ENCODE results near the gene PPA1. TPM values are rescaled to one million over a fixed set of nuclear protein-coding genes. Genes with fewer than 3 reads are reported as not detected.
"Not testable (repeated sequence)": the region's sequence is repeated elsewhere in the genome, so short reads cannot be mapped to it uniquely, and the experiment has no call there.

Gene PPA1
- total RNA-seq, 1 donor from 2014 or later, result 56.3 TPM

GRCh38 chr10:70223728-70224127, 9.5 kb downstream of the PPA1 start:
- no peaks in the 10 kb centered on the region for H3K36me3 Mint-ChIP-seq (ENCODE audit: low read depth, unreplicated experiment)
- peaks cover 2% of the 10 kb centered on the region for H3K4me1 Mint-ChIP-seq (ENCODE audit: unreplicated experiment)
- no peak for DNase-seq (ENCODE audit: low spot score)
- no peaks in the 10 kb centered on the region for H3K9me3 Mint-ChIP-seq (ENCODE audit: unreplicated experiment)
- H3K4me3 Mint-ChIP-seq (ENCODE audit: unreplicated experiment), result no peak overlapping the region
- TF ChIP-seq CTCF (IDR thresholded peaks at IDR 0.05; ENCODE audit: unreplicated experiment), result no peak
- H3K27me3 Mint-ChIP-seq (ENCODE audit: unreplicated experiment), result no peaks in the 10 kb centered on the region
- no peak overlapping the region for H3K27ac Mint-ChIP-seq (ENCODE audit: unreplicated experiment)

- H3K4me1 Mint-ChIP-seq (ENCODE audit: unreplicated experiment); H3K4me3 Mint-ChIP-seq (ENCODE audit: unreplicated experiment); DNase-seq (ENCODE audit: low spot score); H3K27me3 Mint-ChIP-seq (ENCODE audit: unreplicated experiment); H3K27ac Mint-ChIP-seq (ENCODE audit: unreplicated experiment); H3K36me3 Mint-ChIP-seq (ENCODE audit: low read depth, unreplicated experiment); H3K9me3 Mint-ChIP-seq (ENCODE audit: unreplicated experiment): not testable (repeated sequence)
Observed at GRCh38 chr10:70222811-70223447, 10.3 kb downstream of the PPA1 start.

GRCh38 chr10:70222340-70222794, 10.9 kb downstream of the PPA1 start:
- Mint-ChIP-seq H3K27ac (ENCODE audit: unreplicated experiment) (no peak overlapping the region), H3K9me3 (ENCODE audit: unreplicated experiment) (no peaks in the 10 kb centered on the region), H3K4me1 (ENCODE audit: unreplicated experiment) (peaks cover 2% of the 10 kb centered on the region), H3K27me3 (ENCODE audit: unreplicated experiment) (peaks cover 1% of the 10 kb centered on the region), H3K4me3 (ENCODE audit: unreplicated experiment) (no peak overlapping the region), H3K36me3 (ENCODE audit: low read depth, unreplicated experiment) (peaks cover 5% of the 10 kb centered on the region)
- DNase-seq (ENCODE audit: low spot score), result no peak
- TF ChIP-seq CTCF (IDR thresholded peaks at IDR 0.05; ENCODE audit: unreplicated experiment), result no peak

GRCh38 chr10:70221030-70221429, 12.2 kb downstream of the PPA1 start:
- Mint-ChIP-seq H3K9me3 (ENCODE audit: unreplicated experiment) (no peaks in the 10 kb centered on the region), H3K27ac (ENCODE audit: unreplicated experiment) (no peak overlapping the region), H3K4me1 (ENCODE audit: unreplicated experiment) (peaks cover 2% of the 10 kb centered on the region), H3K27me3 (ENCODE audit: unreplicated experiment) (peaks cover 1% of the 10 kb centered on the region), H3K4me3 (ENCODE audit: unreplicated experiment) (no peak overlapping the region), H3K36me3 (ENCODE audit: low read depth, unreplicated experiment) (peaks cover 5% of the 10 kb centered on the region)
- TF ChIP-seq CTCF (IDR thresholded peaks at IDR 0.05; ENCODE audit: unreplicated experiment), result no peak
- DNase-seq (ENCODE audit: low spot score), result no peak

- no peak for DNase-seq (ENCODE audit: low spot score)
- H3K36me3 Mint-ChIP-seq (ENCODE audit: low read depth, unreplicated experiment), result peaks cover 9% of the 10 kb centered on the region
- no peak for TF ChIP-seq CTCF (IDR thresholded peaks at IDR 0.05; ENCODE audit: unreplicated experiment)
- H3K4me3 Mint-ChIP-seq (ENCODE audit: unreplicated experiment), result no peak overlapping the region
- no peaks in the 10 kb centered on the region for H3K27me3 Mint-ChIP-seq (ENCODE audit: unreplicated experiment)
- H3K9me3 Mint-ChIP-seq (ENCODE audit: unreplicated experiment), result no peaks in the 10 kb centered on the region
- no peaks in the 10 kb centered on the region for H3K4me1 Mint-ChIP-seq (ENCODE audit: unreplicated experiment)
- no peak overlapping the region for H3K27ac Mint-ChIP-seq (ENCODE audit: unreplicated experiment)
Observed at GRCh38 chr10:70212879-70213278, 20.4 kb downstream of the PPA1 start.

Data from endothelial cell (in vitro differentiated cells).